Fibroblast of the conjunctiva (primary cell): ENCODE measurements around the gene SLC7A14.
A peak's percentile ranks its signal among the peaks of the same experiment; 100 is the strongest.

ENCODE experiments used
- DNase-seq: peaks from one replicate; pipeline ENCODE4 v3.0.0-alpha.2; 2010; ENCODE audit warnings: low read depth

SLC7A14 gene

GRCh38 chr3:170426240-170426797 lies 159.6 kb downstream of the SLC7A14 start:
- no peak for DNase-seq

GRCh38 chr3:170425491-170426239 lies 160.2 kb downstream of the SLC7A14 start:
- DNase-seq: no peak

- DNase-seq: no peak
Observed at GRCh38 chr3:170424879-170425278, 161.0 kb downstream of the SLC7A14 start.

- no peak for DNase-seq
Observed at GRCh38 chr3:170423001-170423615, 162.8 kb downstream of the SLC7A14 start.

GRCh38 chr3:170421758-170422157 lies 164.1 kb downstream of the SLC7A14 start:
- DNase-seq: no peak

GRCh38 chr3:170421111-170421641 lies 164.7 kb downstream of the SLC7A14 start:
- DNase-seq: no peak

- no peak for DNase-seq
Observed at GRCh38 chr3:170420307-170420821, 165.5 kb downstream of the SLC7A14 start.

- DNase-seq: no peak
Observed at GRCh38 chr3:170419557-170420087, 166.3 kb downstream of the SLC7A14 start.

- DNase-seq: peak; percentile 59
Observed at GRCh38 chr3:170418422-170419398, 167.2 kb downstream of the SLC7A14 start, which contains the start of gene CLDN11. TSS of gene CLDN11 (plus strand) at chr3:170418868. CDS start at chr3:170419067, 199 bp downstream.

- no peak for DNase-seq
Observed at GRCh38 chr3:170417090-170417489, 168.8 kb downstream of the SLC7A14 start.

GRCh38 chr3:170414202-170414663 lies 171.6 kb downstream of the SLC7A14 start:
- peak; percentile 89 for DNase-seq

- no peak for DNase-seq
Observed at GRCh38 chr3:170413291-170413690, 172.6 kb downstream of the SLC7A14 start.

GRCh38 chr3:170410428-170411029 lies 175.3 kb downstream of the SLC7A14 start:
- DNase-seq: no peak
